Measurements from ENCODE around the gene SDHC. TPM values are rescaled to one million over a fixed set of nuclear protein-coding genes. Genes with fewer than 3 reads are reported as not detected.

The SDHC gene
- total and polyA plus RNA-seq, 2 experiments from 2014 or later = 84.4 to 107 TPM

- no peaks in the 10 kb centered on the region for H3K36me3 ChIP-seq (ENCODE audit: insufficient read depth)
- H3K4me1 Mint-ChIP-seq = peaks cover 4% of the 10 kb centered on the region; the same call in 2 of the 3 replicates
- no peak overlapping the region for H3K27ac Mint-ChIP-seq
- H3K4me1 ChIP-seq (ENCODE audit: insufficient read depth) = no peaks in the 10 kb centered on the region; the same call in 1 of the 2 replicates
- TF ChIP-seq ZNF331 (CRISPR knock-in tag; IDR thresholded peaks at IDR 0.05; ENCODE audit: low read depth) = no peak
- no peak for TF ChIP-seq POLR2AphosphoS5 (IDR thresholded peaks at IDR 0.05; ENCODE audit: low read depth)
- TF ChIP-seq ZNF114 (CRISPR knock-in tag; IDR thresholded peaks at IDR 0.05) = no peak
- TF ChIP-seq ZNF462 (CRISPR knock-in tag; IDR thresholded peaks at IDR 0.05) = no peak
- no peak for TF ChIP-seq CREB1 (CRISPR knock-in tag; IDR thresholded peaks at IDR 0.05; ENCODE audit: low read depth)
- TF ChIP-seq ETS1 (IDR thresholded peaks at IDR 0.05) = no peak
- H3K4me3 Mint-ChIP-seq = no peak overlapping the region
- no peaks in the 10 kb centered on the region for H3K9me2 ChIP-seq (ENCODE audit: insufficient read depth)
- ATAC-seq (peak; percentile 56), DNase-seq (ENCODE audit: low spot score) (peak; percentile 33)
- H4K20me1 ChIP-seq (replicated peaks; ENCODE audit: insufficient read depth) = no peaks in the 10 kb centered on the region
- no peak overlapping the region for H3K27ac ChIP-seq (ENCODE audit: low read depth)
- peaks cover 5% of the 10 kb centered on the region for H3K27me3 Mint-ChIP-seq (ENCODE audit: insufficient read depth, low read depth, poor library complexity)
- peaks cover 4% of the 10 kb centered on the region for H3F3A ChIP-seq (replicated peaks; ENCODE audit: low read depth)
- no peaks in the 10 kb centered on the region for H3K27me3 ChIP-seq (ENCODE audit: insufficient read depth)
- no peaks in the 10 kb centered on the region for H3K36me3 Mint-ChIP-seq (ENCODE audit: low read depth)
- H3K79me2 ChIP-seq (replicated peaks; ENCODE audit: insufficient read depth) = no peaks in the 10 kb centered on the region
- H3K4me3 ChIP-seq = no peak overlapping the region
- H3K4me2 ChIP-seq = no peak overlapping the region
- peak overlapping the region; percentile 61; the same call in 1 of the 2 replicates for H2AFZ ChIP-seq
- H3K9me3 Mint-ChIP-seq = no peaks in the 10 kb centered on the region
Observed at GRCh38 chr1:161379071-161379470, 64.9 kb downstream of the SDHC start.

Data from GM23338 (cell line).